GM19452 (cell line): ENCODE results near the gene ABHD18.
A peak's percentile ranks its signal among the peaks of the same experiment; 100 is the strongest.
"Not testable (repeated sequence)": the region's sequence is repeated elsewhere in the genome, so short reads cannot be mapped to it uniquely, and the experiment has no call there.

Experiments
- ATAC-seq: cut with Tn5 transposase; IDR thresholded peaks from one replicate; pipeline ENCODE4 v1.9.1; 2021; ENCODE audit not compliant: unreplicated experiment

ABHD18 gene

GRCh38 chr4:128061566-128062536 lies 96.6 kb downstream of the ABHD18 start:
- ATAC-seq = peak; percentile 43

GRCh38 chr4:128066453-128066820 lies 101.2 kb downstream of the ABHD18 start:
- ATAC-seq = not testable (repeated sequence)

GRCh38 chr4:128068918-128069317 lies 103.7 kb downstream of the ABHD18 start:
- ATAC-seq = no peak

GRCh38 chr4:128076464-128076863 lies 111.3 kb downstream of the ABHD18 start:
- no peak for ATAC-seq
